WTC11 (cell line): Measurements from ENCODE around the gene LPP. TPM values are rescaled to one million over a fixed set of nuclear protein-coding genes. Genes with fewer than 3 reads are reported as not detected.
"Not testable (repeated sequence)": the region's sequence is repeated elsewhere in the genome, so short reads cannot be mapped to it uniquely, and the experiment has no call there.

Source experiments
- ATAC-seq: fragments of 200-7000 bp; cut with Tn5 transposase; 2 replicates; pipeline ENCODE4 v1.10.0; 2021; ENCODE audit warnings: mild to moderate bottlenecking, moderate library complexity
- CTCF ChIA-PET: fragments of 300-600 bp; sonication (Branson Sonifier 250); formaldehyde crosslinking; loops from one replicate; lab custom pipeline; 2021; ENCODE audit warnings: antibody characterized with exemption; lab: Charles Lee
- POLR2A ChIA-PET: fragments of 350-600 bp; sonication (Branson Sonifier 250); formaldehyde crosslinking; loops from one replicate; lab custom pipeline; 2021; ENCODE audit warnings: antibody characterized with exemption; lab: Charles Lee
- DNase-seq: peaks from one replicate; pipeline ENCODE4 v3.0.0; 2021; ENCODE audit warnings: low spot score
- H3K27ac Mint-ChIP-seq: 2 replicates; pipeline ENCODE4 v1.8.0; 2021; ENCODE audit warnings: mixed read lengths
- H3K27me3 Mint-ChIP-seq: 2 replicates; pipeline ENCODE4 v1.8.0; 2021; ENCODE audit warnings: low read depth, mild to moderate bottlenecking, moderate library complexity, mixed read lengths
- H3K36me3 Mint-ChIP-seq: 2 replicates; pipeline ENCODE4 v1.8.0; 2021; ENCODE audit warnings: mixed read lengths
- H3K4me1 Mint-ChIP-seq: 2 replicates; pipeline ENCODE4 v1.8.0; 2022; ENCODE audit warnings: mixed read lengths
- H3K4me3 Mint-ChIP-seq: 2 replicates; pipeline ENCODE4 v1.8.0; 2021; ENCODE audit warnings: mild to moderate bottlenecking, moderate library complexity, mixed read lengths
- H3K9me3 Mint-ChIP-seq: 2 replicates; pipeline ENCODE4 v1.8.0; 2021; ENCODE audit warnings: mixed read lengths
- CREM ChIP-seq: sonication (generic); formaldehyde crosslinking; IDR thresholded peaks from 2 replicates; pipeline ENCODE4 v1.8.1; 2022; ENCODE audit warnings: mild to moderate bottlenecking, missing genetic modification reagents, moderate library complexity
- CTCF ChIP-seq: fragments of 200-600 bp; IDR thresholded peaks from 2 replicates; pipeline ENCODE4 v1.8.0; 2022; ENCODE audit warnings: antibody characterized with exemption
- E2F5 ChIP-seq: sonication (generic); formaldehyde crosslinking; IDR thresholded peaks from 2 replicates; pipeline ENCODE4 v1.8.1; 2022; ENCODE audit warnings: mild to moderate bottlenecking, moderate library complexity, missing genetic modification reagents
- FOXJ3 ChIP-seq: sonication (generic); formaldehyde crosslinking; IDR thresholded peaks from 2 replicates; pipeline ENCODE4 v1.9.0; 2021; ENCODE audit warnings: missing genetic modification reagents, mild to moderate bottlenecking, borderline replicate concordance
- GRHL2 ChIP-seq: fragments of 250-450 bp; sonication (Bioruptor Pico); IDR thresholded peaks from 2 replicates; pipeline ENCODE4 v1.8.0; 2022; ENCODE audit warnings: mild to moderate bottlenecking, moderate library complexity; ENCODE audit not compliant: insufficient replicate concordance, severe bottlenecking
- IRF1 ChIP-seq: sonication (generic); formaldehyde crosslinking; IDR thresholded peaks from 2 replicates; pipeline ENCODE4 v1.8.0; 2023; ENCODE audit warnings: missing genetic modification reagents
- JUN ChIP-seq: sonication (generic); formaldehyde crosslinking; IDR thresholded peaks from 2 replicates; pipeline ENCODE4 v1.8.0; 2023; ENCODE audit warnings: mild to moderate bottlenecking, missing genetic modification reagents
- MAX ChIP-seq: sonication (generic); formaldehyde crosslinking; IDR thresholded peaks from 2 replicates; pipeline ENCODE4 v1.8.0; 2022; ENCODE audit warnings: mild to moderate bottlenecking, missing genetic modification reagents
- NFATC4 ChIP-seq: fragments of 250-450 bp; sonication (Bioruptor Pico); IDR thresholded peaks from 2 replicates; pipeline ENCODE4 v1.9.0; 2021; ENCODE audit warnings: mild to moderate bottlenecking
- PRDM15 ChIP-seq: sonication (generic); formaldehyde crosslinking; IDR thresholded peaks from 2 replicates; pipeline ENCODE4 v1.8.0; 2022; ENCODE audit warnings: missing genetic modification reagents
- PREB ChIP-seq: sonication (generic); formaldehyde crosslinking; IDR thresholded peaks from 2 replicates; pipeline ENCODE4 v1.8.1; 2022; ENCODE audit warnings: mild to moderate bottlenecking, missing genetic modification reagents, moderate library complexity, borderline replicate concordance
- ZNF121 ChIP-seq: sonication (generic); formaldehyde crosslinking; IDR thresholded peaks from 2 replicates; pipeline ENCODE4 v1.8.0; 2023; ENCODE audit warnings: missing genetic modification reagents
- ZNF138 ChIP-seq: sonication (generic); formaldehyde crosslinking; conservative IDR thresholded peaks from 2 replicates; pipeline ENCODE4 v1.8.1; 2022; ENCODE audit warnings: mild to moderate bottlenecking, moderate library complexity, missing genetic modification reagents
- ZNF317 ChIP-seq: sonication (generic); formaldehyde crosslinking; IDR thresholded peaks from 2 replicates; pipeline ENCODE4 v1.8.1; 2023; ENCODE audit warnings: low read depth, mild to moderate bottlenecking, moderate library complexity, missing genetic modification reagents, borderline replicate concordance
- ZSCAN18 ChIP-seq: fragments of 250-450 bp; sonication (Bioruptor Pico); IDR thresholded peaks from 2 replicates; pipeline ENCODE4 v2.1.2; 2022; ENCODE audit warnings: mild to moderate bottlenecking, moderate library complexity
- total RNA-seq: library from RNA; stranded (reverse); gene quantifications from 3 replicates; pipeline ENCODE4 v1.2.3, GENCODE V29; 2021

The LPP gene
- total RNA-seq, 1 experiment from 2014 or later = 49.6 TPM

GRCh38 chr3:188421836-188422540 lies 268.0 kb downstream of the LPP start:
- Mint-ChIP-seq H3K27me3 (no peaks in the 10 kb centered on the region), H3K9me3 (peaks cover 36% of the 10 kb centered on the region), H3K27ac (no peak overlapping the region), H3K36me3 (peaks cover 10% of the 10 kb centered on the region), H3K4me1 (no peaks in the 10 kb centered on the region; the same call in 1 of the 2 replicates), H3K4me3 (no peak overlapping the region)
- CTCF ChIA-PET = no interaction called here
- ATAC-seq (peak; percentile 28; the same call in 1 of the 2 replicates), DNase-seq (no peak)
- POLR2A ChIA-PET = no interaction called here
- no peak for TF ChIP-seq ZNF317 (CRISPR knock-in tag)
- TF ChIP-seq E2F5 (CRISPR knock-in tag) = no peak
- TF ChIP-seq MAX (CRISPR knock-in tag) = no peak
- TF ChIP-seq PRDM15 (CRISPR knock-in tag) = no peak
- TF ChIP-seq PREB = no peak
- no peak for TF ChIP-seq CTCF
- TF ChIP-seq CREM (CRISPR knock-in tag) = no peak
- TF ChIP-seq ZNF121 (CRISPR knock-in tag) = no peak
- TF ChIP-seq NFATC4 (CRISPR knock-in tag) = no peak
- no peak for TF ChIP-seq FOXJ3
- no peak for TF ChIP-seq ZNF138 (CRISPR knock-in tag)
- TF ChIP-seq ZSCAN18 (CRISPR knock-in tag) = no peak
- no peak for TF ChIP-seq IRF1
- TF ChIP-seq GRHL2 (CRISPR knock-in tag) = no peak
- TF ChIP-seq JUN = no peak

- ATAC-seq, POLR2A ChIA-PET, CTCF ChIA-PET, H3K27ac Mint-ChIP-seq, DNase-seq, H3K36me3 Mint-ChIP-seq, H3K4me3 Mint-ChIP-seq, H3K27me3 Mint-ChIP-seq, H3K4me1 Mint-ChIP-seq: not testable (repeated sequence)
- H3K9me3 Mint-ChIP-seq = peaks cover 42% of the 10 kb centered on the region
Measured at GRCh38 chr3:188427981-188428380, 274.0 kb downstream of the LPP start.
